T-helper 1 cell treated with Interleukin-12 subunit alpha and Interleukin-12 subunit beta and Interleukin-4 antibody, amounts not matched to agents 30 μg/mL and 1 μg/mL, for 36 hours (primary cell): ENCODE results near the gene ASNS.
"Not testable (repeated sequence)": the region's sequence is repeated elsewhere in the genome, so short reads cannot be mapped to it uniquely, and the experiment has no call there.

ENCODE experiments used
- H3K27ac Mint-ChIP-seq: one replicate; pipeline ENCODE4 v1.8.0; 2021; ENCODE audit warnings: mild to moderate bottlenecking, mixed read lengths
- H3K27me3 Mint-ChIP-seq: one replicate; pipeline ENCODE4 v1.8.0; 2021; ENCODE audit warnings: low read depth, mixed read lengths
- H3K36me3 Mint-ChIP-seq: one replicate; pipeline ENCODE4 v1.8.0; 2021; ENCODE audit warnings: low read depth, mixed read lengths
- H3K4me1 Mint-ChIP-seq: one replicate; pipeline ENCODE4 v1.8.0; 2021; ENCODE audit warnings: low read depth, mixed read lengths
- H3K4me3 Mint-ChIP-seq: one replicate; pipeline ENCODE4 v1.8.0; 2021; ENCODE audit warnings: mild to moderate bottlenecking, moderate library complexity, mixed read lengths
- H3K9me3 Mint-ChIP-seq: one replicate; pipeline ENCODE4 v1.8.0; 2021; ENCODE audit warnings: mixed read lengths

The ASNS gene

GRCh38 chr7:97857544-97857943, 14.7 kb downstream of the ASNS start:
- no peaks in the 10 kb centered on the region for H3K9me3 Mint-ChIP-seq
- no peak overlapping the region for H3K4me3 Mint-ChIP-seq
- no peak overlapping the region for H3K27ac Mint-ChIP-seq
- no peaks in the 10 kb centered on the region for H3K27me3 Mint-ChIP-seq
- H3K36me3 Mint-ChIP-seq: peaks cover 28% of the 10 kb centered on the region
- no peaks in the 10 kb centered on the region for H3K4me1 Mint-ChIP-seq

GRCh38 chr7:97851683-97852082, 20.5 kb downstream of the ASNS start:
- Mint-ChIP-seq H3K36me3 (peaks cover 35% of the 10 kb centered on the region), H3K27me3 (no peaks in the 10 kb centered on the region), H3K4me3 (no peak overlapping the region), H3K9me3 (no peaks in the 10 kb centered on the region), H3K4me1 (peaks cover 3% of the 10 kb centered on the region), H3K27ac (no peak overlapping the region)

GRCh38 chr7:97850262-97851031, 21.8 kb downstream of the ASNS start:
- peaks cover 33% of the 10 kb centered on the region for H3K36me3 Mint-ChIP-seq
- H3K4me3 Mint-ChIP-seq, H3K9me3 Mint-ChIP-seq, H3K27me3 Mint-ChIP-seq, H3K4me1 Mint-ChIP-seq, H3K27ac Mint-ChIP-seq: not testable (repeated sequence)

GRCh38 chr7:97847791-97848190, 24.4 kb downstream of the ASNS start:
- Mint-ChIP-seq H3K9me3 (no peaks in the 10 kb centered on the region), H3K4me1 (peaks cover 3% of the 10 kb centered on the region), H3K4me3 (no peak overlapping the region), H3K36me3 (peaks cover 18% of the 10 kb centered on the region), H3K27ac (no peak overlapping the region), H3K27me3 (no peaks in the 10 kb centered on the region)

- Mint-ChIP-seq H3K36me3 (peaks cover 10% of the 10 kb centered on the region), H3K27ac (no peak overlapping the region), H3K4me1 (peaks cover 3% of the 10 kb centered on the region)
Observed at GRCh38 chr7:97846945-97847344, 25.3 kb downstream of the ASNS start.

GRCh38 chr7:97845622-97846203, 26.5 kb downstream of the ASNS start:
- H3K27me3 Mint-ChIP-seq: no peaks in the 10 kb centered on the region

More at GRCh38 chr7:97846945-97847344, 25.3 kb downstream of the ASNS start:
- Mint-ChIP-seq H3K9me3 (no peaks in the 10 kb centered on the region), H3K4me3 (no peak overlapping the region), H3K27me3 (no peaks in the 10 kb centered on the region)

GRCh38 chr7:97844036-97844435, 28.2 kb downstream of the ASNS start:
- Mint-ChIP-seq H3K9me3 (no peaks in the 10 kb centered on the region), H3K27me3 (peaks cover 6% of the 10 kb centered on the region), H3K36me3 (no peaks in the 10 kb centered on the region), H3K4me3 (no peak overlapping the region), H3K4me1 (peaks cover 3% of the 10 kb centered on the region), H3K27ac (no peak overlapping the region)

More at GRCh38 chr7:97845622-97846203, 26.5 kb downstream of the ASNS start:
- H3K4me1 Mint-ChIP-seq: peaks cover 3% of the 10 kb centered on the region
- H3K27ac Mint-ChIP-seq: no peak overlapping the region
- no peaks in the 10 kb centered on the region for H3K9me3 Mint-ChIP-seq
- H3K4me3 Mint-ChIP-seq: no peak overlapping the region
- peaks cover 3% of the 10 kb centered on the region for H3K36me3 Mint-ChIP-seq

- Mint-ChIP-seq H3K4me1 (peaks cover 2% of the 10 kb centered on the region), H3K36me3 (no peaks in the 10 kb centered on the region), H3K9me3 (no peaks in the 10 kb centered on the region), H3K4me3 (no peak overlapping the region), H3K27ac (no peak overlapping the region), H3K27me3 (peaks cover 6% of the 10 kb centered on the region)
Observed at GRCh38 chr7:97842772-97843345, 29.3 kb downstream of the ASNS start.

GRCh38 chr7:97842006-97842405, 30.2 kb downstream of the ASNS start:
- Mint-ChIP-seq H3K27me3 (peaks cover 8% of the 10 kb centered on the region), H3K36me3 (no peaks in the 10 kb centered on the region), H3K4me1 (no peaks in the 10 kb centered on the region), H3K4me3 (no peak overlapping the region), H3K27ac (no peak overlapping the region), H3K9me3 (no peaks in the 10 kb centered on the region)

- no peaks in the 10 kb centered on the region for H3K36me3 Mint-ChIP-seq
- peaks cover 33% of the 10 kb centered on the region for H3K27me3 Mint-ChIP-seq
Observed at GRCh38 chr7:97835296-97836138, 36.7 kb downstream of the ASNS start.

GRCh38 chr7:97819161-97819560, 53.0 kb downstream of the ASNS start:
- Mint-ChIP-seq H3K9me3 (no peaks in the 10 kb centered on the region), H3K27ac (no peak overlapping the region), H3K36me3 (no peaks in the 10 kb centered on the region), H3K4me3 (no peak overlapping the region), H3K27me3 (peaks cover 8% of the 10 kb centered on the region), H3K4me1 (no peaks in the 10 kb centered on the region)

More at GRCh38 chr7:97835296-97836138, 36.7 kb downstream of the ASNS start:
- H3K27ac Mint-ChIP-seq: no peak overlapping the region
- no peaks in the 10 kb centered on the region for H3K9me3 Mint-ChIP-seq
- no peaks in the 10 kb centered on the region for H3K4me1 Mint-ChIP-seq
- H3K4me3 Mint-ChIP-seq: no peak overlapping the region

- H3K27me3 Mint-ChIP-seq: peaks cover 8% of the 10 kb centered on the region
- no peak overlapping the region for H3K27ac Mint-ChIP-seq
- no peaks in the 10 kb centered on the region for H3K36me3 Mint-ChIP-seq
- H3K9me3 Mint-ChIP-seq: no peaks in the 10 kb centered on the region
- no peaks in the 10 kb centered on the region for H3K4me1 Mint-ChIP-seq
- H3K4me3 Mint-ChIP-seq: no peak overlapping the region
Observed at GRCh38 chr7:97818066-97818663, 54.0 kb downstream of the ASNS start.
